GM18499 (cell line): ENCODE results near the gene UVSSA.

Experiments
- ATAC-seq: cut with Tn5 transposase; IDR thresholded peaks from one replicate; pipeline ENCODE4 v1.9.1; 2021; ENCODE audit warnings: moderate number of reproducible peaks; ENCODE audit not compliant: insufficient read depth, unreplicated experiment

The UVSSA gene

DNA sequence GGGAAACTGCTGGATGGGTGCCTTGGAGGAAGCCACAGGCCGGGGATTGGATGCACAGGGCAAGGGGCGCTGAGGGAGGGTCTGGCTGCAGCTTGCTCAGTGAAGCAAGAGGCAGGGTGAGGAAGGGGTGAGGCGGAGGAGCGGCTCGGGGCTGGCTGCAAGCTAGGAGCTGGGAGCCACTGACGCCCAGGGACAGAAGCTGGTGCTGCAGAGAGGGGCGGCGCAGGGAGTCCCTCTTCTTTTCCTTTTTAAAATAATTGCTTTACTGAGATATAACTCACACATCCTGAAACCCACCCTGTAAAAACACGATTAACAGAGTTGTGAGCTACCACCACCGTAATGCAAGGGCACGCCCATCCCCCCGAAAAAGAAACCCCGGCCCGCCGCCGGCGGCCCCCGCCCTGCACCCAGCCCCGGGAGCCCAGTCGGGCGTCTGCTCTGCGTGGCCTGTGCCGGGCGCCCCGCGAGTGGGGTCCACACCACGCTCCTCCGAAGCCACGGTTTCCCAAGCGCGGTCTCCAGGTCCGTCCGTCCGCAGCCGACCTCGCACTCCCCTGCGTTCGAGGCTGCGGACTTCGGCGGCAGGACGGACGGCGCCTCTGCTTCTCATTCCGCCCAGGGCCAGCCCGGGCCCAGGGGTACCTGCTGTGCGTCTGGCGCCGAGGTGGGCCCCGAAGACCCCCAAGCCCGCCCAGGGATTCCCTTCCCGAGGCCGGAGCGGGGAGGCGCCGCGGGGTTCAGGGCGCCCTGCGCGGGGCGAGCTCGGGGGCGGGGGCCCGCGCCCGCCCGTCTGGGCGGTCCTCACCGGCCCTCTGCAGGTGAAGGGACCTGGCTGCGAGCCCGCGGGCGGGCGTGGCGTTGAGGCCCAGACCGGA is 866 bp upstream of the UVSSA start:
- ATAC-seq = peak; percentile 14

DNA sequence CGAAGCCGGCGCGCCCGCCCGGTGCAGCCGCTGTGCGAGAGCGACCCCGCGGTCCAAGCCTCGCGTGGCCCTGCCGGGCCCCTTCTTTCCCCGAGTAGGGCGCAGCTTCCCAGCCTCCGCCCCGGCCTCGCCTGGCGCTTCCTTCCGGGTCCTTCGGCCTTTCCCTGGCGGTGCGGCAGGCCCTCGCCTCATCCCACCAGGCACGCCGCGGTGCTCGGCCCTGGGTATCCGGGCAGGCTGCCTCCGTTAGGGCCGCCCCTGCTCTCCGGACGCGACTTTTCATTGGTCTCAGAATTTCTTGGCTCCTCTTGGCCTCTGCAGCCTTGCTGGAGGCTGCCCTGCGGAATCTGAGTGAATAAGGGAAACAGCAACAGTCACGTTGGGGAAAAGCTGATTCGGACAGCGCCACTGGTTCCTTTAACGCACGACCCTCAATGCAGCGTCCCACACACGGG is 429 bp downstream of the UVSSA start:
- ATAC-seq = peak; percentile 13

- ATAC-seq = no peak
These were observed 1.1 kb downstream of the UVSSA start for GRCh38 chr4:1348014-1348513.

DNA sequence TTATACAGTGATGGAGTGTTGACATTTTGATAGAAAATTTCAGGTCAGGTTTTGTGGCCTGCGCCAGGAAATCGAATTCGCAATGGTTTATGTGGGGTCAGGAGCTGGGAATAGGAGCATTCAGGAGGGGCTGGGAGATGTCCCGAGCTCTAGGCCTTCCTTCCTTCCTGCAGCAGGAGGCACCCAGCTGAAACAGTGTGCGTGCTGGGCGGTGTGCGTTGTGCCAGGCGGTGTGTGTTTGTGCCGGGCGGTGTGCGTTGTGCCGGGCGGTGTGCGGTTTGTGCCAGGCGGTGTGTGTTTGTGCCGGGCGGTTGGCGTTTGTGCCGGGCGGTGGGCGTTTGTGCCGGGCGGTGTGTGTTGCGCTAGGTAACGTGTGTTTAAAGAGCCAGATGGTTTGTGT is 1.7 kb downstream of the UVSSA start:
- no peak for ATAC-seq

GRCh38 chr4:1349359-1350168 is 2.6 kb downstream of the UVSSA start:
- ATAC-seq = no peak

GRCh38 chr4:1350169-1350520 is 3.1 kb downstream of the UVSSA start:
- ATAC-seq = no peak

GRCh38 chr4:1351854-1352566 is 5.0 kb downstream of the UVSSA start:
- no peak for ATAC-seq

GRCh38 chr4:1352567-1352900 is 5.5 kb downstream of the UVSSA start:
- no peak for ATAC-seq

DNA sequence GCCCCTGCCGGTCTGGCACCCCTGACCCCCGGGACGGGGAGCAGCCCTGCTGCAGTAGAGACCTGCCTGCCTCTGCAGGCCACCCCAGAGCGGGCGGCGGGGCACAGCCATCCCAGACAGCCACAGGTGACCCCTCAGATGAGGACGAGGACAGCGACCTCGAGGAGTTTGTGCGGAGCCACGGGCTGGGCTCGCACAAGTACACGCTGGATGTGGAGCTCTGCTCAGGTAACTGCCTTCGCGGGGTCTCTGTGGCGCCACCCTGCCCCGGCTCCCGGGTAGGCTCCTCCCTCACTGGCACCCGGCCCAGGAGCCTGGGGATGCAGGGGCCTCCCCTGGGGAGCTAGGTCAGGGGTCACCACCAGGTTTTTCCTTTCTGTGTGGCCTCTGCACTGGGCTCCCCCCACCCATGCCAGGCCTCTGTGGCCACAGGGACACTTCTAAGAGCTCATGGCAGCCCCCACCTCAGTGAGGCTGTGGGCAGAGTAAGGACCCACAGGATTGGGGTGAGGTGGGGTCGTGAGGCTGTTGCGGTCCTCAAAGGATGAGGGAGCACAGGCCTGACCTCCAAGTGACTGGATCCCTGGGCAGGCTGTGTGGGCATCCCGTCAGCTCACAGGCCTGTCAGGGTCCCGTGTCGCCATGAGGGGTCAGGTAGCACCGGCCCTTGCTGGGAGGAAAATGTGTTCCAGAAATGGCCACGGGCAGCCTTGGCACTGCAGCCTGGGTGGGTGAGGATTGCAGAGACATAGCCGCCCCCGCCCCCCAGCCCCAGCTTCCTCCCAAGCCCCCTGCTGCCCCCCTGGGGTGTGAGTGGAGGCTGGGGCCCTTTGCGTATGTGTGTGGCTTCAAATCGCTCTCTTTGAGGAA is 6.4 kb downstream of the UVSSA start:
- ATAC-seq = no peak

GRCh38 chr4:1354136-1354982 is 7.4 kb downstream of the UVSSA start:
- ATAC-seq = no peak

- no peak for ATAC-seq
These were observed 7.9 kb downstream of the UVSSA start for GRCh38 chr4:1354983-1355275.

DNA sequence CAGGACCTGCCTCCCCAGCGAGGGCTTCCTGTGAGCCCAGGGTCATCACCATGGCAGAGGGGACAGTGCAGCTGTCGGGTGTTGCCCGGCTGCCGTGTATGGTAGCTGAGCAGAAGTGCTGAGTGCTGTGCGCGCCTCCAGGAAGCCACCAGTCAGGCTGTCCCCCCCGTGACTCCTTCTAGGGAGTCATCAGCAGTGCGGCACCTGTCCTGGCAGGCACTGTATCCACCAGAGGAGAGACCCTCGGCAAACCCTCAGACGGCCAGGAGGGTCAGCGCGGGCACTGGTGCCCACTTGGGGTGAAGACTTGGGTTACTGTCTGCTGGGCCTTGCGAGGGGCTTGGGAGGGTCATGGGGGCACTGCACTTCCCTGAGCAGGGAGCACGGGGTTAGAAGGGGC is 8.4 kb downstream of the UVSSA start:
- ATAC-seq = no peak

- ATAC-seq = no peak
These were observed 9.4 kb downstream of the UVSSA start for GRCh38 chr4:1356181-1356998.

DNA sequence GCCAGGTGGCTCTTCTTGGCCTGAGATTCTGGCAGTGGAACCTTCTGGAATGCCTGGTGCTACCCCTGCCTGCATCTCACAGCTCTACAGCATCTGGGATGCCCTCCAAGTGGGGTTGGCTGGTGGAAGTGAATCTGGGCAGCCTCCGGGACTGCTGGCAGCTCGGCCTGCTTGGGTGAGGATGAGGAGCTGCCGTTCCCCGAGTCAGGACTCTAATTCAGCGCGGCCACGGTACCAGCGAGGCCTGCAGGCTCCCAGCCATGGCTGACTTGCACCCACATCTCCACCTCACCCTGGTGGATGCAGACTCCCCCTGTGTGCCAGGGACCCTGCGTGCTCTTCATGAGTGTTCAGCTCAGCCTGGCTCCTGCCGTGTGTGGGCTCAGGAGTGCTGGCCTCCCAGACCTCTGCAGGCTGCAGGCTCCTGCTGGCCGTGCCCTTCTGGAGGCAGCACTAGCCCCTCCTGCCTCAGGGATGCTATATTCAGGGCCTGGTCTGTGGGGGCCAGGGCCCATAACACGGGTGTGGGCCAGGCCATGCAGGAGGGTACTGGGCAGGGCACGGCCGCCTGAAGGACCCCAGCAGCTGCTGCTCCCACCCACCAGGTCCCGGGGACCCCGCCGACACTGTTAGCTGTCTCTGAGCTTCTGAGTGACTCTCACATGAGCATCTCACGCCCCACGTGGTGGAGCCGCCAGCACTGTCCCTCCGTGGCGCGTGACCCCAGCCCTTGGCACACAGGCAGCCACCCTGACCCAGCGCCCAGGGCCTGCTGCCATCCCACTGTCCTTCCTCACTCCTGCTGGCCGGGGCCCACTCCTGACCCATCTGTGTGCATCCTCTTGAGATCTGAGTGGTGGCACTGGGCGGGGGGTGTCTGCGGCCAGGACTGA is 10.6 kb downstream of the UVSSA start:
- ATAC-seq = no peak

DNA sequence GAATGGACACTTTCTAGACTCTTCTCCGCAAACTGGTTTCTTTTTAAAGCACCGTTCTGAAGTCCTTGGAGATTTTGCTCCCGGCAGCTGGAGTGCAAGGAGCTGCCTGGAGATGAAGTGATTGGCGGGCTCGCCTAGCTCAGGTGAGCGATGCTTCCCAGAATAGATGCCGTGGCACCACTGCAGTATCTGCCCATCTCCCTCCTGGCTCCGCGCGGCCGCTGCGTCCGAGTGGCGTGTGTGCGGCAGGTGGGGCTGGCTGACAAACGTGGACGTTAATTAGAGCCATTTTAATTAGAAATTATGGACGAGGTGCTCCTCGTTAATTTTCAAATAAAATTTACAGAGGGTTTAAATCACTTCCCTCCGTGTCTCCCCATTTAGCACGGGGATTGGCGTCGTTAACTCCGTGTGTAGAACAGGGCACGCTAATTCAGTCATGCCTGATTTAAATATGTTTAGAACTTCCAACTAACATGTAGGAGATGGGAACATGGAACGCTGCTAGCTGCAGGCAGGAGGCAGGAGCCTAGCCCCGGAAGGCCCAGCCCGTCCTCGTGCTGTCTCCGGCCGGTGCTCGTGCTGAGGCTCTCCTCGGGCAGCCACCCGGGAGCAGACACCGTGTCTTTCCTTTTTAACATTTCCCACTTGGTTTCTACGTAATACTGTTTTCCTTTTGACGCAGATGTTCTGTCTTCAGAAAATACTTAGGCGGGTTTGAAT is 11.6 kb downstream of the UVSSA start:
- ATAC-seq = no peak

- ATAC-seq = no peak
These were observed 12.1 kb downstream of the UVSSA start for GRCh38 chr4:1359144-1359501.

GRCh38 chr4:1359976-1360375 is 13.0 kb downstream of the UVSSA start:
- ATAC-seq = no peak
